OCI-LY7 (cell line): Measurements from ENCODE around the gene KIAA0930. TPM values are rescaled to one million over a fixed set of nuclear protein-coding genes. Genes with fewer than 3 reads are reported as not detected.
A peak's percentile ranks its signal among the peaks of the same experiment; 100 is the strongest.

Experiments
- BruUV-seq: library from RNA; stranded (reverse); fragments of 400-500 nt; replicated peaks from 2 replicates; lab custom pipeline; 2021; lab: Mats Ljungman, UMichigan
- CTCF ChIA-PET: fragments of 300-600 bp; sonication (Branson Sonifier 250); formaldehyde crosslinking; loops from one replicate; lab custom pipeline; 2022; ENCODE audit warnings: antibody characterized with exemption; ENCODE audit not compliant: unreplicated experiment; lab: Charles Lee
- POLR2A ChIA-PET: fragments of 300-600 bp; sonication (Branson Sonifier 250); formaldehyde crosslinking; loops from one replicate; lab custom pipeline; 2022; ENCODE audit warnings: antibody characterized with exemption; lab: Charles Lee
- DNase-seq: peaks from one replicate; pipeline ENCODE4 v3.0.0-alpha.2; 2015; ENCODE audit warnings: low spot score
- H2AFZ ChIP-seq: fragments of 200-600 bp; sonication (generic), shearing (Covaris generic); 2 replicates; pipeline ENCODE4 v1.6.1; 2014; ENCODE audit warnings: mild to moderate bottlenecking, antibody characterized with exemption, low read length, moderate library complexity
- H3K27ac ChIP-seq: fragments of 200-600 bp; sonication (generic); 2 replicates; pipeline ENCODE4 v1.5.1; 2014; ENCODE audit warnings: mixed run types, low read depth, mild to moderate bottlenecking, moderate library complexity, low read length, inconsistent platforms; ENCODE audit not compliant: poor library complexity, severe bottlenecking
- H3K36me3 ChIP-seq: fragments of 200-600 bp; sonication (generic); 2 replicates; pipeline ENCODE4 v1.6.1; 2014; ENCODE audit warnings: mild to moderate bottlenecking, antibody characterized with exemption, low read length, moderate library complexity, mixed read lengths; ENCODE audit not compliant: insufficient read depth
- H3K4me1 ChIP-seq: fragments of 200-600 bp; sonication (generic); 2 replicates; pipeline ENCODE4 v1.5.1; 2014; ENCODE audit warnings: mild to moderate bottlenecking, low read length; ENCODE audit not compliant: insufficient read depth, poor library complexity, severe bottlenecking
- H3K4me2 ChIP-seq: fragments of 200-600 bp; sonication (generic); 2 replicates; pipeline ENCODE4 v1.6.1; 2014; ENCODE audit warnings: mild to moderate bottlenecking, low read length
- H3K4me3 ChIP-seq: fragments of 200-600 bp; sonication (generic); 2 replicates; pipeline ENCODE4 v1.5.1; 2014; ENCODE audit warnings: mild to moderate bottlenecking, low read depth, low read length; ENCODE audit not compliant: poor library complexity, severe bottlenecking
- H3K79me2 ChIP-seq: fragments of 200-600 bp; sonication (generic); 2 replicates; pipeline ENCODE4 v1.6.1; 2016; ENCODE audit warnings: low read depth, mild to moderate bottlenecking, low read length, moderate library complexity, mixed read lengths; ENCODE audit not compliant: insufficient read depth
- H3K9me2 ChIP-seq: fragments of 200-600 bp; sonication (generic); 2 replicates; pipeline ENCODE4 v1.6.1; 2016; ENCODE audit warnings: mild to moderate bottlenecking, low read length, mixed read lengths; ENCODE audit not compliant: insufficient read depth
- H3K9me3 ChIP-seq: fragments of 200-600 bp; sonication (generic); 2 replicates; pipeline ENCODE4 v1.6.1; 2014; ENCODE audit warnings: mild to moderate bottlenecking, mixed run types, low read length, mixed read lengths
- H4K20me1 ChIP-seq: fragments of 200-600 bp; sonication (generic); 2 replicates; pipeline ENCODE4 v1.6.1; 2014; ENCODE audit warnings: mild to moderate bottlenecking, antibody characterized with exemption, low read length, moderate library complexity, mixed read lengths; ENCODE audit not compliant: insufficient read depth
- EZH2phosphoT487 ChIP-seq: fragments of 200-600 bp; sonication (generic); IDR thresholded peaks from 2 replicates; pipeline ENCODE4 v1.6.1; 2018; ENCODE audit warnings: low read depth, borderline replicate concordance, mild to moderate bottlenecking, mixed run types, antibody characterized with exemption, low read length, moderate library complexity, mixed read lengths
- intact Hi-C: fragments of 100-400 bp; cut with micrococcal nuclease; formaldehyde crosslinking; loops from one replicate; pipeline ENCODE4 v1.10.0; 2022; ENCODE audit not compliant: unreplicated experiment
- microRNA-seq: library from miRNA; unstranded; fragments of <30 nt; microRNA quantifications from one replicate; pipeline ENCODE4 v1.2.0, GENCODE V29; 2022; ENCODE audit warnings: borderline replicate concordance
- small RNA-seq: library from RNA; depleted of rRNA; stranded (forward); fragments of <200 nt; gene quantifications from one replicate; pipeline ENCODE3, GENCODE V24; 2014
- total RNA-seq, 2 experiments: library from RNA; depleted of rRNA in 1 of 2; stranded (reverse); fragments of >200 nt in 1 of 2; shearing (Covaris generic) in 1 of 2; gene quantifications; 2 replicates each; pipeline ENCODE4 v1.2.3, GENCODE V29; 2014 to 2022
- TF ChIP-seq, protein P1 (sequence below): fragments of 200-600 bp; sonication (generic); conservative IDR thresholded peaks from 2 replicates; pipeline ENCODE4 v1.5.1; 2014; ENCODE audit warnings: mild to moderate bottlenecking, antibody characterized with exemption, low read length, moderate library complexity, mixed read lengths

KIAA0930 gene
- total RNA-seq, 2 experiments from 2014 or later, result 80.7 to 93.9 TPM

- no TSS peak for BruUV-seq
- TF ChIP-seq, protein P1, sequence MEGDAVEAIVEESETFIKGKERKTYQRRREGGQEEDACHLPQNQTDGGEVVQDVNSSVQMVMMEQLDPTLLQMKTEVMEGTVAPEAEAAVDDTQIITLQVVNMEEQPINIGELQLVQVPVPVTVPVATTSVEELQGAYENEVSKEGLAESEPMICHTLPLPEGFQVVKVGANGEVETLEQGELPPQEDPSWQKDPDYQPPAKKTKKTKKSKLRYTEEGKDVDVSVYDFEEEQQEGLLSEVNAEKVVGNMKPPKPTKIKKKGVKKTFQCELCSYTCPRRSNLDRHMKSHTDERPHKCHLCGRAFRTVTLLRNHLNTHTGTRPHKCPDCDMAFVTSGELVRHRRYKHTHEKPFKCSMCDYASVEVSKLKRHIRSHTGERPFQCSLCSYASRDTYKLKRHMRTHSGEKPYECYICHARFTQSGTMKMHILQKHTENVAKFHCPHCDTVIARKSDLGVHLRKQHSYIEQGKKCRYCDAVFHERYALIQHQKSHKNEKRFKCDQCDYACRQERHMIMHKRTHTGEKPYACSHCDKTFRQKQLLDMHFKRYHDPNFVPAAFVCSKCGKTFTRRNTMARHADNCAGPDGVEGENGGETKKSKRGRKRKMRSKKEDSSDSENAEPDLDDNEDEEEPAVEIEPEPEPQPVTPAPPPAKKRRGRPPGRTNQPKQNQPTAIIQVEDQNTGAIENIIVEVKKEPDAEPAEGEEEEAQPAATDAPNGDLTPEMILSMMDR, result no peak
- no peak for TF ChIP-seq EZH2phosphoT487
These were observed 98.3 kb downstream of the KIAA0930 start for GRCh38 chr22:45142376-45142775.

More at GRCh38 chr22:45142376-45142775, 98.3 kb downstream of the KIAA0930 start:
- no peak overlapping the region for H3K4me3 ChIP-seq
- ChIA-PET POLR2A (interaction anchor here (0.6 kb wide), 1 partner anchor 1327 kb away, joined by 3 read pairs; no protein-coding TSS in a partner anchor), CTCF (no interaction called here)
- no peak overlapping the region for H3K27ac ChIP-seq
- no peaks in the 10 kb centered on the region for H4K20me1 ChIP-seq
- peaks cover 13% of the 10 kb centered on the region; the same call in 1 of the 2 replicates for H3K9me3 ChIP-seq
- no peak overlapping the region for H2AFZ ChIP-seq
- H3K36me3 ChIP-seq, result peaks cover 16% of the 10 kb centered on the region; the same call in 1 of the 2 replicates
- no peaks in the 10 kb centered on the region for H3K4me1 ChIP-seq
- intact Hi-C loops, result no loop called here
- H3K79me2 ChIP-seq, result no peaks in the 10 kb centered on the region
- DNase-seq, result no peak
- H3K9me2 ChIP-seq, result no peaks in the 10 kb centered on the region
- H3K4me2 ChIP-seq, result no peak overlapping the region

Small RNA genes lying within 50 kb of the gene (microRNA-seq; reads per million reads assigned to microRNA genes)
- 67.4 reads per million, percentile 51 among the genes with 10 or more reads in this experiment for gene MIR1249

Small RNA genes lying within 50 kb of the gene (small RNA-seq; reads per million reads assigned to genes)
- not detected for gene MIR1249

Other genes with a start within 250 kb of the KIAA0930 start
- gene PHF21B, start 230.9 kb downstream of the KIAA0930 start, total RNA-seq (2014; rRNA removed; shearing (Covaris generic)), result 3.1 and 9.4 TPM in 2 replicates
- gene PHF21B, start 230.9 kb downstream of the KIAA0930 start, total RNA-seq (2022), result 12.4 TPM in 2 replicates
- 100 and 107 TPM in 2 replicates for gene NUP50, start 77.0 kb downstream of the KIAA0930 start, total RNA-seq (2014; rRNA removed; shearing (Covaris generic))
- 132 and 134 TPM in 2 replicates for gene NUP50, start 77.0 kb downstream of the KIAA0930 start, total RNA-seq (2022)
- not detected in 2 replicates for gene UPK3A, start 44.1 kb upstream of the KIAA0930 start, total RNA-seq (2014; rRNA removed; shearing (Covaris generic))
- gene UPK3A, start 44.1 kb upstream of the KIAA0930 start, total RNA-seq (2022), result not detected in 2 replicates
- 15.9 and 27.6 TPM in 2 replicates for gene FAM118A, start 69.0 kb upstream of the KIAA0930 start, total RNA-seq (2014; rRNA removed; shearing (Covaris generic))
- gene FAM118A, start 69.0 kb upstream of the KIAA0930 start, total RNA-seq (2022), result 33.9 and 41.5 TPM in 2 replicates
- not detected in 2 replicates for gene SMC1B, start 172.7 kb upstream of the KIAA0930 start, total RNA-seq (2014; rRNA removed; shearing (Covaris generic))
- 0.08 TPM in 1 of 2 replicates, not detected in the other for gene SMC1B, start 172.7 kb upstream of the KIAA0930 start, total RNA-seq (2022)
- not detected in 2 replicates for gene RIBC2, start 172.8 kb upstream of the KIAA0930 start, total RNA-seq (2014; rRNA removed; shearing (Covaris generic))
- 0.78 and 1.8 TPM in 2 replicates for gene RIBC2, start 172.8 kb upstream of the KIAA0930 start, total RNA-seq (2022)